ENCODE measurements around the gene GUCY1A1.

GUCY1A1 gene

GRCh38 chr4:155693015-155693663, 26.5 kb downstream of the GUCY1A1 start:
- no peak for TF ChIP-seq CTCF (IDR thresholded peaks at IDR 0.05)
- no peak for TF ChIP-seq ZFX (IDR thresholded peaks at IDR 0.05; ENCODE audit: borderline replicate concordance)

DNA sequence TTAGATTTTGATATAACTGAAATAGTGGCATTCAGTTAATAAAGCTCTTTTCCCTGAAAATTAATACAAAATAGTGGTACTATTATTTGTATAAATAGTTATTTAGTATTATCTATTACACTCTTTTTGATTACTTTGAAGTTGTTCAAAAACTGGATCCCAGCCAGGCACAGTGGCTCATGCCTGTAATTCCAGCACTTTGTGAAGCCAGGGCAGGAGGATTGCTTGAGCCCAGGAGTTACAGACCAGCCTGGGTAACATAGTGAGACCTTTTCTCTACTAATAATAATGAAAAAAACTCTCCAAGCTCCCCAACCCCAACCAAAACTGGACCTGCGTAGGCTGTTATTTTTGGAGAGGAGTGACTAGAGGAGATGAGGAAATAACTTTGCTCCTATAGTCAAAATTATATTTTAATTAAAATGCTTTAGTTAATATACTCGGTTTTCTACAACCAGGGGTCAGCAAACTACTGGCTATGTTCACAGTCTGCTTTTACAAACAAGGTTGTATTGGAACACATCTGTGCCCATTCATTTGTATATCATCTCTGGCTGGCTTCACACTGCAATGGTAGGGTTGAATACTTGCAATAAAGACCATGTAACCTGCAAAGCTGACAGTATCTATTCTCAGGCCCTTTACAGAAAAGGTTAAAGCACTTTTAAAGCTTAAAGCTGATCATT, 27.6 kb downstream of the GUCY1A1 start:
- H3K27ac ChIP-seq, result no peak overlapping the region
- TF ChIP-seq CTCF (IDR thresholded peaks at IDR 0.05) (no peak), ZFX (IDR thresholded peaks at IDR 0.05; ENCODE audit: borderline replicate concordance) (no peak)

More at GRCh38 chr4:155693015-155693663, 26.5 kb downstream of the GUCY1A1 start:
- H3K27ac ChIP-seq, result peak overlapping the region; percentile 12

- TF ChIP-seq ZFX (IDR thresholded peaks at IDR 0.05; ENCODE audit: borderline replicate concordance), result no peak
- no peak for TF ChIP-seq CTCF (IDR thresholded peaks at IDR 0.05)
- H3K27ac ChIP-seq, result no peak overlapping the region
Observed at GRCh38 chr4:155696226-155696625, 29.6 kb downstream of the GUCY1A1 start.

DNA sequence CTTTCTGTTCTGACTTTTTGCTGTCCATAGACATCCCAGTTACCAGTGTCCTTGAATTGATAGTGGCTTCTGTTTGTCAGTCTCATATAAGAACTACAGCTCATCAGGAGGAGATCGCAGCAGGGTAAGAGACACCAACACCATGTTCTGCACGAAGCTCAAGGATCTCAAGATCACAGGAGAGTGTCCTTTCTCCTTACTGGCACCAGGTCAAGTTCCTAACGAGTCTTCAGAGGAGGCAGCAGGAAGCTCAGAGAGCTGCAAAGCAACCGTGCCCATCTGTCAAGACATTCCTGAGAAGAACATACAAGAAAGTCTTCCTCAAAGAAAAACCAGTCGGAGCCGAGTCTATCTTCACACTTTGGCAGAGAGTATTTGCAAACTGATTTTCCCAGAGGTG, 30.1 kb downstream of the GUCY1A1 start:
- TF ChIP-seq ZFX (IDR thresholded peaks at IDR 0.05; ENCODE audit: borderline replicate concordance), result no peak
- no peak for TF ChIP-seq CTCF (IDR thresholded peaks at IDR 0.05)

GRCh38 chr4:155701827-155702226, 35.2 kb downstream of the GUCY1A1 start:
- H3K27ac ChIP-seq, result no peak overlapping the region
- TF ChIP-seq ZFX (IDR thresholded peaks at IDR 0.05; ENCODE audit: borderline replicate concordance) (no peak), CTCF (IDR thresholded peaks at IDR 0.05) (no peak)

More for the DNA sequence above, 30.1 kb downstream of the GUCY1A1 start:
- H3K27ac ChIP-seq, result no peak overlapping the region

DNA sequence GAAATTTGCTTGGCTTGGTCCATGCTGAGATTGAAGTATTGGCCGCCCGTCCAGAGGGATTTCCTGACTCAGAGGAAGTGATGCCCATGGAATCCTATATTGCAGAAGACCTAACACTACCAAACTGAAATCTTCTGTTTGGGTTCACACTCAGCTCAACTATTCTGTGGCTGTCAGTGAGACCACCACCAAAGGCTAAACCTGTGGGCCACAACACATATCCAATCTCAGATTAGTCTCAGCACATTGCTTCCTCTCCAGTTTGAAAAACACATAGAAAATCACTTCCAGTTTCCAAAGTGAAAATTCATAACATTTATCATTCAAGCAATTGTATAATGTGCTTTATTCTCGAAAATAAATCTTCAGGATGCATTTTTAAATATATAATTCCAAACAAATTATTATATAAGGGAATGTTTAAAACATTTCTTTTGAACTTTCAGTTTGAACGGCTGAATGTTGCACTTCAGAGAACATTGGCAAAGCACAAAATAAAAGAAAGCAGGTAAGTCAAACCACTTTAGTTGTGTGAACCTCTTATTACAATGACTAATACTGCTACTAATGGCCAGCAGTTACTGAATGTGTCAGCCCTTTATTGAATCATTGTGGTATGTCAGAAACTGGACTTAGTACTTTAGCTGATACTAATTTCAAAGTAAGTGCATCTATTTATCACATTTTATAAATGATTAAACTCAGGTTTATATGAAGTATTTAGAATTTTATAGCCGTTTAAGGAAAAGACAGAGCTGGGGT, 37.0 kb downstream of the GUCY1A1 start:
- TF ChIP-seq ZFX (IDR thresholded peaks at IDR 0.05; ENCODE audit: borderline replicate concordance) (no peak), CTCF (IDR thresholded peaks at IDR 0.05) (no peak)
- H3K27ac ChIP-seq, result no peak overlapping the region
